Activated T-cell treated with anti-CD3 and anti-CD28 coated beads, Interleukin-2, amount 50 U/mL, for 72 hours (primary cell): ENCODE results near the gene ZCWPW1. TPM values are rescaled to one million over a fixed set of nuclear protein-coding genes. Genes with fewer than 3 reads are reported as not detected.

Experiments
- ATAC-seq, 2 donors: fragments of 150-1000 bp; cut with Tn5 transposase; replicated peaks in 1 of 2; 2 replicates each; pipeline ENCODE4 v1.10.0; 2021; ENCODE audit warnings: moderate library complexity in 2 of 2, mild to moderate bottlenecking in 1 of 2
- DNase-seq, 2 donors: peaks; one replicate each; pipeline ENCODE4 v3.0.0; 2021 to 2022; ENCODE audit warnings: mixed read lengths in 1 of 2
- H3K27ac Mint-ChIP-seq: one replicate; pipeline ENCODE4 v1.8.0; 2022; ENCODE audit warnings: mild to moderate bottlenecking, moderate library complexity, mixed read lengths
- H3K27me3 Mint-ChIP-seq: one replicate; pipeline ENCODE4 v1.8.0; 2022; ENCODE audit warnings: low read depth, mixed read lengths
- H3K36me3 Mint-ChIP-seq, 2 donors: one replicate each; pipeline ENCODE4 v1.8.0; 2022; ENCODE audit warnings: mixed read lengths in 2 of 2, mild to moderate bottlenecking in 1 of 2; ENCODE audit not compliant: insufficient read depth in 2 of 2
- H3K4me1 Mint-ChIP-seq: one replicate; pipeline ENCODE4 v1.8.0; 2022; ENCODE audit warnings: low read depth, mixed read lengths
- H3K4me3 Mint-ChIP-seq, 2 donors: one replicate each; pipeline ENCODE4 v1.8.0; 2022; ENCODE audit warnings: mild to moderate bottlenecking in 2 of 2, mixed read lengths in 2 of 2, moderate library complexity in 2 of 2
- H3K9me3 Mint-ChIP-seq, 2 donors: one replicate each; pipeline ENCODE4 v1.8.0; 2022; ENCODE audit warnings: mixed read lengths in 2 of 2
- total RNA-seq, 2 donors: library from RNA; stranded (reverse); gene quantifications; one replicate each; pipeline ENCODE4 v1.2.3, GENCODE V29; 2022

The ZCWPW1 gene
- total RNA-seq, 2 donors from 2014 or later, result 5.9 to 6.5 TPM

- H3K4me1 Mint-ChIP-seq, result no peaks in the 10 kb centered on the region
- H3K9me3 Mint-ChIP-seq, result no peaks in the 10 kb centered on the region
- ATAC-seq (no peak), DNase-seq (no peak)
- no peak overlapping the region for H3K27ac Mint-ChIP-seq
- H3K4me3 Mint-ChIP-seq, result no peak overlapping the region
- no peaks in the 10 kb centered on the region for H3K36me3 Mint-ChIP-seq
- no peaks in the 10 kb centered on the region for H3K27me3 Mint-ChIP-seq
These were observed 9.4 kb downstream of the ZCWPW1 start for GRCh38 chr7:100418930-100419659.

GRCh38 chr7:100415448-100415847 is 13.1 kb downstream of the ZCWPW1 start:
- H3K4me3 Mint-ChIP-seq, result no peak overlapping the region
- H3K9me3 Mint-ChIP-seq, result no peaks in the 10 kb centered on the region
- peaks cover 6% of the 10 kb centered on the region for H3K4me1 Mint-ChIP-seq
- DNase-seq (no peak), ATAC-seq (no peak)
- peaks cover 6% of the 10 kb centered on the region for H3K27me3 Mint-ChIP-seq
- H3K36me3 Mint-ChIP-seq, result no peaks in the 10 kb centered on the region
- no peak overlapping the region for H3K27ac Mint-ChIP-seq

GRCh38 chr7:100413889-100414288 is 14.6 kb downstream of the ZCWPW1 start:
- DNase-seq (no peak), ATAC-seq (peak in 1 of 2 donors; percentile 21)
- H3K4me3 Mint-ChIP-seq, result no peak overlapping the region
- H3K36me3 Mint-ChIP-seq, result no peaks in the 10 kb centered on the region
- no peaks in the 10 kb centered on the region for H3K9me3 Mint-ChIP-seq
- H3K27me3 Mint-ChIP-seq, result peaks cover 6% of the 10 kb centered on the region
- H3K27ac Mint-ChIP-seq, result no peak overlapping the region
- H3K4me1 Mint-ChIP-seq, result peaks cover 6% of the 10 kb centered on the region

- DNase-seq, result no peak
- no peak for ATAC-seq
- peaks cover 6% of the 10 kb centered on the region for H3K4me1 Mint-ChIP-seq
- H3K36me3 Mint-ChIP-seq, result no peaks in the 10 kb centered on the region
- peak overlapping the region; percentile 52 for H3K27ac Mint-ChIP-seq
- peaks cover 6% of the 10 kb centered on the region for H3K27me3 Mint-ChIP-seq
- H3K9me3 Mint-ChIP-seq, result no peaks in the 10 kb centered on the region
- no peak overlapping the region for H3K4me3 Mint-ChIP-seq
These were observed 15.2 kb downstream of the ZCWPW1 start for GRCh38 chr7:100413346-100413745.

- Mint-ChIP-seq H3K4me3 (no peak overlapping the region), H3K36me3 (no peaks in the 10 kb centered on the region), H3K27me3 (peaks cover 6% of the 10 kb centered on the region), H3K27ac (no peak overlapping the region), H3K9me3 (no peaks in the 10 kb centered on the region), H3K4me1 (peaks cover 6% of the 10 kb centered on the region)
- ATAC-seq (no peak), DNase-seq (no peak)
These were observed 17.4 kb downstream of the ZCWPW1 start for GRCh38 chr7:100411101-100411500.

GRCh38 chr7:100407285-100408180 is 21.0 kb downstream of the ZCWPW1 start:
- Mint-ChIP-seq H3K36me3 (no peaks in the 10 kb centered on the region), H3K4me1 (no peaks in the 10 kb centered on the region), H3K27ac (no peak overlapping the region), H3K4me3 (no peak overlapping the region), H3K9me3 (no peaks in the 10 kb centered on the region), H3K27me3 (no peaks in the 10 kb centered on the region)
- ATAC-seq (peak; percentile 81 to 83), DNase-seq (peak; percentile 44 to 54)

- DNase-seq (no peak), ATAC-seq (no peak)
- no peak overlapping the region for H3K4me3 Mint-ChIP-seq
- H3K9me3 Mint-ChIP-seq, result no peaks in the 10 kb centered on the region
- peaks cover 7% of the 10 kb centered on the region for H3K27me3 Mint-ChIP-seq
- H3K27ac Mint-ChIP-seq, result no peak overlapping the region
- H3K36me3 Mint-ChIP-seq, result no peaks in the 10 kb centered on the region
- H3K4me1 Mint-ChIP-seq, result no peaks in the 10 kb centered on the region
These were observed 21.7 kb downstream of the ZCWPW1 start for GRCh38 chr7:100406767-100407166.

GRCh38 chr7:100402241-100402640 is 26.3 kb downstream of the ZCWPW1 start:
- DNase-seq (no peak), ATAC-seq (no peak)
- Mint-ChIP-seq H3K27me3 (peaks cover 27% of the 10 kb centered on the region), H3K36me3 (no peaks in the 10 kb centered on the region), H3K27ac (peak overlapping the region; percentile 41), H3K9me3 (no peaks in the 10 kb centered on the region), H3K4me1 (peaks cover 5% of the 10 kb centered on the region), H3K4me3 (no peak overlapping the region)

GRCh38 chr7:100401811-100402210 is 26.7 kb downstream of the ZCWPW1 start:
- peaks cover 9% of the 10 kb centered on the region for H3K4me1 Mint-ChIP-seq
- peak overlapping the region; percentile 41 for H3K27ac Mint-ChIP-seq
- no peaks in the 10 kb centered on the region for H3K36me3 Mint-ChIP-seq
- ATAC-seq (no peak), DNase-seq (no peak)
- no peak overlapping the region for H3K4me3 Mint-ChIP-seq
- H3K27me3 Mint-ChIP-seq, result peaks cover 31% of the 10 kb centered on the region
- H3K9me3 Mint-ChIP-seq, result no peaks in the 10 kb centered on the region

GRCh38 chr7:100400656-100401055 is 27.8 kb downstream of the ZCWPW1 start:
- no peaks in the 10 kb centered on the region for H3K9me3 Mint-ChIP-seq
- DNase-seq (peak in 1 of 2 donors; percentile 10), ATAC-seq (no peak)
- H3K36me3 Mint-ChIP-seq, result no peaks in the 10 kb centered on the region
- H3K27me3 Mint-ChIP-seq, result peaks cover 33% of the 10 kb centered on the region
- peaks cover 17% of the 10 kb centered on the region for H3K4me1 Mint-ChIP-seq
- H3K27ac Mint-ChIP-seq, result no peak overlapping the region
- H3K4me3 Mint-ChIP-seq, result no peak overlapping the region

GRCh38 chr7:100400041-100400440 is 28.5 kb downstream of the ZCWPW1 start:
- no peak for DNase-seq
- no peak overlapping the region for H3K4me3 Mint-ChIP-seq
- peaks cover 38% of the 10 kb centered on the region for H3K27me3 Mint-ChIP-seq
- no peak for ATAC-seq
- no peaks in the 10 kb centered on the region for H3K9me3 Mint-ChIP-seq
- peaks cover 17% of the 10 kb centered on the region for H3K4me1 Mint-ChIP-seq
- no peaks in the 10 kb centered on the region for H3K36me3 Mint-ChIP-seq
- H3K27ac Mint-ChIP-seq, result no peak overlapping the region

- H3K36me3 Mint-ChIP-seq, result no peaks in the 10 kb centered on the region
- H3K4me3 Mint-ChIP-seq, result no peak overlapping the region
- no peak overlapping the region for H3K27ac Mint-ChIP-seq
- H3K4me1 Mint-ChIP-seq, result peaks cover 17% of the 10 kb centered on the region
- peaks cover 47% of the 10 kb centered on the region for H3K27me3 Mint-ChIP-seq
- no peaks in the 10 kb centered on the region for H3K9me3 Mint-ChIP-seq
- no peak for DNase-seq
- no peak for ATAC-seq
These were observed 30.3 kb downstream of the ZCWPW1 start for GRCh38 chr7:100398239-100398638.

- Mint-ChIP-seq H3K9me3 (no peaks in the 10 kb centered on the region), H3K4me1 (peaks cover 17% of the 10 kb centered on the region), H3K36me3 (no peaks in the 10 kb centered on the region), H3K27me3 (peaks cover 50% of the 10 kb centered on the region), H3K27ac (no peak overlapping the region), H3K4me3 (no peak overlapping the region)
- no peak for ATAC-seq
- no peak for DNase-seq
These were observed 31.0 kb downstream of the ZCWPW1 start for GRCh38 chr7:100397315-100398081.
